K562 (cell line): Measurements from ENCODE around the gene RBMS3. TPM values are rescaled to one million over a fixed set of nuclear protein-coding genes. Genes with fewer than 3 reads are reported as not detected.

ENCODE experiments used
- ATAC-seq: fragments of 200-7000 bp; cut with Tn5 transposase; 3 replicates; pipeline ENCODE4 v1.9.1; 2020; ENCODE audit warnings: moderate library complexity
- BruUV-seq: library from RNA; stranded (reverse); fragments of 400-500 nt; replicated peaks from 2 replicates; lab custom pipeline; 2021; lab: Mats Ljungman, UMichigan
- CTCF ChIA-PET: fragments of 300-600 bp; formaldehyde crosslinking; extraction: SDS; loops from one replicate; lab custom pipeline; 2021; ENCODE audit warnings: low intra/inter-chr PET ratio; lab: Yijun Ruan, JAX
- POLR2A ChIA-PET: fragments of 300-600, 350-650 bp; sonication (Branson Sonifier 250); formaldehyde crosslinking; extraction: SDS; loops from one replicate; lab custom pipeline; 2021; ENCODE audit warnings: antibody characterized with exemption, inconsistent platforms; lab: Yijun Ruan, JAX
- DNase-seq, 4 experiments: peaks; one replicate each; pipeline versions ENCODE4 v3.0.0 to v3.0.0-alpha.2; 2011 to 2018; ENCODE audit warnings: low spot score in 3 of 4, mixed read lengths in 3 of 4; ENCODE audit errors: extremely low read depth in 1 of 4
- FAIRE-seq: peaks from 2 replicates; lab custom pipeline; 2011; peaks lifted over from hg19 to GRCh38; lab: Jason Lieb, UNC
- H2AFZ ChIP-seq: 2 replicates; pipeline ENCODE4 v1.6.0; 2011; ENCODE audit warnings: low read depth, low read length, control low read depth, inconsistent platforms
- H3K27ac ChIP-seq: fragments of 200-600 bp; 3 replicates; pipeline ENCODE4 v1.8.0; 2011; ENCODE audit warnings: low read depth, mild to moderate bottlenecking, control low read depth, inconsistent platforms, low read length, moderate library complexity, mixed read lengths; ENCODE audit errors: extremely low read depth
- H3K27me3 ChIP-seq, 2 experiments: fragments of 300-600 bp in 1 of 2; 2 replicates in 1 of 2; 3 replicates in 1 of 2; pipeline versions ENCODE4 v1.6.0 to v1.8.0; 2011; ENCODE audit warnings: inconsistent platforms in 2 of 2, low read length in 2 of 2, mild to moderate bottlenecking in 1 of 2, mixed read lengths in 1 of 2, moderate library complexity in 1 of 2; ENCODE audit not compliant: control insufficient read depth in 2 of 2, insufficient read depth in 2 of 2
- H3K36me3 ChIP-seq: fragments of 300-600 bp; 3 replicates; pipeline ENCODE4 v1.8.0; 2011; ENCODE audit warnings: mild to moderate bottlenecking, low read length, inconsistent platforms; ENCODE audit not compliant: control insufficient read depth, insufficient read depth
- H3K4me1 ChIP-seq, 2 experiments: fragments of 200-600 bp in 1 of 2; replicated peaks in 1 of 2; 2 replicates in 1 of 2; 3 replicates in 1 of 2; pipeline versions ENCODE4 v1.5.1 to v1.8.0; 2011; ENCODE audit warnings: inconsistent platforms in 2 of 2, low read length in 2 of 2, mild to moderate bottlenecking in 1 of 2, mixed read lengths in 1 of 2, moderate library complexity in 1 of 2; ENCODE audit not compliant: control insufficient read depth in 2 of 2, insufficient read depth in 2 of 2
- H3K4me2 ChIP-seq: 2 replicates; pipeline ENCODE4 v1.6.1; 2011; ENCODE audit warnings: low read length, control low read depth, inconsistent platforms, mixed read lengths; ENCODE audit not compliant: insufficient read depth
- H3K4me3 ChIP-seq: fragments of 200-600 bp; sonication (generic), shearing (Covaris generic); 2 replicates; pipeline ENCODE4 v1.5.1; 2016; ENCODE audit warnings: control low read depth, inconsistent platforms
- H3K79me2 ChIP-seq: fragments of 200-600 bp; 3 replicates; pipeline ENCODE4 v1.8.0; 2011; ENCODE audit warnings: low read length, inconsistent platforms; ENCODE audit not compliant: control insufficient read depth, insufficient read depth
- H3K9ac ChIP-seq, 2 experiments: 2 replicates each; pipeline versions ENCODE4 v1.6.0 to v1.6.1; 2011; ENCODE audit warnings: low read depth in 2 of 2, low read length in 2 of 2, control low read depth in 1 of 2, inconsistent platforms in 1 of 2, mild to moderate bottlenecking in 1 of 2, mixed read lengths in 1 of 2; ENCODE audit not compliant: insufficient read depth in 1 of 2
- H3K9me1 ChIP-seq: one replicate; pipeline ENCODE4 v1.6.0; 2011; ENCODE audit warnings: inconsistent platforms, mild to moderate bottlenecking, low read length, moderate library complexity; ENCODE audit not compliant: control insufficient read depth, insufficient read depth
- H3K9me3 ChIP-seq: replicated peaks from 2 replicates; pipeline ENCODE4 v1.5.1; 2011; ENCODE audit warnings: low read depth, low read length, inconsistent platforms; ENCODE audit not compliant: control insufficient read depth, insufficient read depth
- H4K20me1 ChIP-seq: replicated peaks from 2 replicates; pipeline ENCODE4 v1.6.1; 2011; ENCODE audit warnings: low read length, inconsistent platforms, mixed read lengths; ENCODE audit not compliant: control insufficient read depth, insufficient read depth
- ATF4 ChIP-seq: fragments of 450-650 bp; formaldehyde crosslinking; IDR thresholded peaks from 2 replicates; pipeline ENCODE4 v1.4.0; 2022; ENCODE audit warnings: mild to moderate bottlenecking, moderate library complexity
- CBX3 ChIP-seq, 2 experiments: IDR thresholded peaks; 1 replicate in 1 of 2; 2 replicates in 1 of 2; pipeline ENCODE4 v1.6.1; 2012; ENCODE audit warnings: inconsistent platforms in 2 of 2, low read length in 2 of 2, borderline replicate concordance in 1 of 2, control low read depth in 1 of 2
- EZH2 ChIP-seq: IDR thresholded peaks from 2 replicates; pipeline ENCODE4 v1.6.1; 2012; ENCODE audit warnings: low read depth, mild to moderate bottlenecking, inconsistent platforms, low read length, borderline replicate concordance
- IRF2 ChIP-seq: sonication (generic); formaldehyde crosslinking; IDR thresholded peaks from 2 replicates; pipeline ENCODE4 v1.8.1; 2022; ENCODE audit warnings: mild to moderate bottlenecking, missing genetic modification reagents
- POLR2G ChIP-seq: fragments of 200-400 bp; formaldehyde crosslinking; IDR thresholded peaks from 2 replicates; pipeline ENCODE4 v1.6.1; 2017; ENCODE audit warnings: low read depth, mild to moderate bottlenecking, antibody characterized with exemption, low read length, moderate library complexity
- RBM15 ChIP-seq: fragments of 200-400 bp; formaldehyde crosslinking; IDR thresholded peaks from 2 replicates; pipeline ENCODE4 v1.6.1; 2018; ENCODE audit warnings: mild to moderate bottlenecking, low read length, moderate library complexity; ENCODE audit not compliant: insufficient read depth
- SIN3A ChIP-seq, 2 experiments: fragments of 150-350 bp in 1 of 2; IDR thresholded peaks; 2 replicates each; pipeline ENCODE4 v1.6.1; 2011 to 2016; ENCODE audit warnings: borderline replicate concordance in 2 of 2, low read depth in 2 of 2, low read length in 2 of 2, mild to moderate bottlenecking in 2 of 2, moderate library complexity in 2 of 2; ENCODE audit not compliant: control insufficient read depth in 1 of 2
- TCF3 ChIP-seq: sonication (generic); formaldehyde crosslinking; IDR thresholded peaks from 2 replicates; pipeline ENCODE4 v1.4.0; 2020; ENCODE audit warnings: mild to moderate bottlenecking, missing genetic modification reagents
- TFAM ChIP-seq: fragments of 250-450 bp; sonication (Bioruptor Pico); conservative IDR thresholded peaks from 2 replicates; pipeline ENCODE4 v1.5.0; 2021; ENCODE audit warnings: mild to moderate bottlenecking, moderate library complexity
- XRCC4 ChIP-seq: IDR thresholded peaks from one replicate; pipeline ENCODE4 v1.6.1; 2011; ENCODE audit not compliant: insufficient read depth, insufficient read length; ENCODE audit errors: extremely low read depth
- ZC3H8 ChIP-seq: fragments of 450-650 bp; IDR thresholded peaks from 2 replicates; pipeline ENCODE4 v1.6.1; 2017
- ZFP36 ChIP-seq: fragments of 150-350 bp; IDR thresholded peaks from 2 replicates; pipeline ENCODE4 v1.6.1; 2018; ENCODE audit warnings: low read length, low read depth; ENCODE audit not compliant: partially characterized antibody
- ZNF121 ChIP-seq: sonication (generic); formaldehyde crosslinking; conservative IDR thresholded peaks from 2 replicates; pipeline ENCODE4 v1.8.0; 2022; ENCODE audit warnings: missing genetic modification reagents
- ZNF224 ChIP-seq: sonication (generic); formaldehyde crosslinking; IDR thresholded peaks from 2 replicates; pipeline ENCODE4 v1.8.0; 2022; ENCODE audit warnings: mild to moderate bottlenecking, missing genetic modification reagents
- ZNF23 ChIP-seq: fragments of 250-450 bp; sonication (Bioruptor Pico); IDR thresholded peaks from 2 replicates; pipeline ENCODE4 v1.4.0; 2020; ENCODE audit warnings: mild to moderate bottlenecking
- in situ Hi-C: fragments of 300-500 bp; cut with MboI; formaldehyde crosslinking; loops from 4 replicates; pipeline ENCODE4 v1.15.0; 2018; ENCODE audit warnings: inconsistent platforms, mixed read lengths
- intact Hi-C: fragments of 100-400 bp; cut with micrococcal nuclease; formaldehyde crosslinking; loops from 2 replicates; pipeline ENCODE4 v1.14.2; 2022
- polyA plus RNA-seq, 8 experiments: library from polyadenylated mRNA; depleted of rRNA in 4 of 8; stranded (reverse) in 5 of 8; unstranded in 3 of 8; fragments of >200 nt; fragmentation: Nextera tagmentation in 2 of 8; fragmentation: Illumina TruSeq in 1 of 8; extraction: Ambion mirVana in 2 of 8; extraction: Trizol in 1 of 8; gene quantifications; 2 replicates each; pipeline versions ENCODE4 v1.2.1 to v1.2.3, GENCODE V29; 2011 to 2014; ENCODE audit warnings: inconsistent platforms in 1 of 8, missing spikeins in 1 of 8
- total RNA-seq, 7 experiments: library from RNA; depleted of rRNA in 6 of 7; stranded (reverse); fragments of >200 nt in 6 of 7; fragmentation: Illumina TruSeq in 2 of 7; extraction: Trizol in 2 of 7; gene quantifications; 2 replicates each; pipeline versions ENCODE4 v1.2.1 to v1.2.3, GENCODE V29; 2011 to 2021; ENCODE audit warnings: low replicate concordance in 1 of 7

RBMS3 gene
- total and polyA plus RNA-seq, 9 of the 15 experiments (the other 6 are each of a cell fraction or from before 2014, with no cell fraction given) = 0.20 TPM; not detected in 8

GRCh38 chr3:29379097-29379496 lies 98.2 kb downstream of the RBMS3 start:
- TF ChIP-seq XRCC4 = no peak
- TF ChIP-seq ZFP36 = no peak
- no peak for TF ChIP-seq ZC3H8
- TF ChIP-seq TFAM = no peak
- no peak for TF ChIP-seq EZH2
- TF ChIP-seq ZNF121 (CRISPR knock-in tag) = no peak
- TF ChIP-seq RBM15 = no peak
- no peak for TF ChIP-seq TCF3 (CRISPR knock-in tag)
- no peak for TF ChIP-seq ATF4
- TF ChIP-seq IRF2 (CRISPR knock-in tag) = no peak
- TF ChIP-seq CBX3 (IDR thresholded peaks at IDR 0.05; ENCODE audit: borderline replicate concordance in 1 of 2, low read length in 2 of 2) = no peak
- no peak for TF ChIP-seq ZNF224 (CRISPR knock-in tag)
- TF ChIP-seq SIN3A (IDR thresholded peaks at IDR 0.05; ENCODE audit: borderline replicate concordance in 2 of 2, control insufficient read depth in 1 of 2, low read depth in 2 of 2, low read length in 2 of 2) = no peak
- TF ChIP-seq POLR2G = no peak
- TF ChIP-seq ZNF23 (CRISPR knock-in tag) = no peak
- TF ChIP-seq, all 486 proteins: peak for 0
- no peaks in the 10 kb centered on the region for H3K36me3 ChIP-seq
- H3K79me2 ChIP-seq = no peaks in the 10 kb centered on the region
- peaks cover 4% of the 10 kb centered on the region for H3K9me3 ChIP-seq
- no peak overlapping the region for H3K4me3 ChIP-seq
- no peak overlapping the region for H3K4me2 ChIP-seq
- no peaks in the 10 kb centered on the region for H3K4me1 ChIP-seq
- BruUV-seq = no TSS peak
- FAIRE-seq (no peak), DNase-seq (no peak), ATAC-seq (no peak)
- no peaks in the 10 kb centered on the region for H4K20me1 ChIP-seq
- H3K9ac ChIP-seq = no peak overlapping the region
- ChIA-PET POLR2A (no interaction called here), CTCF (no interaction called here)
- in situ Hi-C loops (no loop called here), intact Hi-C loops (no loop called here)
- no peak overlapping the region for H2AFZ ChIP-seq
- H3K27me3 ChIP-seq = no peaks in the 10 kb centered on the region
- H3K27ac ChIP-seq = no peak overlapping the region
- H3K9me1 ChIP-seq = no peaks in the 10 kb centered on the region
